GM21390 (cell line): Measurements from ENCODE around the gene SPINK9.
"Not testable (repeated sequence)": the region's sequence is repeated elsewhere in the genome, so short reads cannot be mapped to it uniquely, and the experiment has no call there.

Source experiments
- ATAC-seq: cut with Tn5 transposase; IDR thresholded peaks from one replicate; pipeline ENCODE4 v1.9.1; 2021; ENCODE audit not compliant: unreplicated experiment

SPINK9 gene

GRCh38 chr5:148335259-148335658 lies at the start of gene SPINK9:
TSS of gene SPINK9 (plus strand) at chr5:148335559. CDS start at chr5:148335614, 55 bp downstream.
- ATAC-seq: no peak

- ATAC-seq: no peak
Measured at GRCh38 chr5:148290271-148291195, 44.8 kb upstream of the SPINK9 start.

GRCh38 chr5:148297731-148298130 lies 37.6 kb upstream of the SPINK9 start:
- ATAC-seq: no peak

GRCh38 chr5:148306446-148306845 lies 28.9 kb upstream of the SPINK9 start:
- ATAC-seq: no peak

- no peak for ATAC-seq
Measured at GRCh38 chr5:148309019-148309418, 26.3 kb upstream of the SPINK9 start.

GRCh38 chr5:148309746-148310145 lies 25.6 kb upstream of the SPINK9 start:
- no peak for ATAC-seq

GRCh38 chr5:148311484-148311883 lies 23.9 kb upstream of the SPINK9 start:
- ATAC-seq: no peak

- ATAC-seq: no peak
Measured at GRCh38 chr5:148312153-148312552, 23.2 kb upstream of the SPINK9 start, which contains the start of gene SPINK7. TSS of gene SPINK7 (plus strand) at chr5:148312423. CDS start at chr5:148312484, 61 bp downstream.

- no peak for ATAC-seq
Measured at GRCh38 chr5:148314187-148314586, 21.2 kb upstream of the SPINK9 start.

- no peak for ATAC-seq
Measured at GRCh38 chr5:148314731-148315130, 20.6 kb upstream of the SPINK9 start.

- ATAC-seq: not testable (repeated sequence)
Measured at GRCh38 chr5:148320011-148320963, 15.1 kb upstream of the SPINK9 start.

GRCh38 chr5:148333262-148333849 lies 2.0 kb upstream of the SPINK9 start:
- no peak for ATAC-seq

GRCh38 chr5:148336704-148337435 lies 1.5 kb downstream of the SPINK9 start:
- no peak for ATAC-seq

GRCh38 chr5:148342371-148343045 lies 7.1 kb downstream of the SPINK9 start:
- no peak for ATAC-seq

GRCh38 chr5:148343046-148343407 lies 7.7 kb downstream of the SPINK9 start:
- ATAC-seq: no peak

- ATAC-seq: no peak
Measured at GRCh38 chr5:148343603-148344487, 8.5 kb downstream of the SPINK9 start.

GRCh38 chr5:148347706-148348105 lies 12.3 kb downstream of the SPINK9 start:
- no peak for ATAC-seq

GRCh38 chr5:148352696-148353095 lies 17.3 kb downstream of the SPINK9 start:
- ATAC-seq: no peak

GRCh38 chr5:148353634-148354033 lies 18.3 kb downstream of the SPINK9 start:
- no peak for ATAC-seq
